GM23248 (cell line): Measurements from ENCODE around the gene MAML2.

ENCODE experiments used
- EZH2 ChIP-seq: fragments of 200-600 bp; sonication (generic); IDR thresholded peaks from 2 replicates; pipeline ENCODE4 v1.6.1; 2018; ENCODE audit warnings: antibody characterized with exemption, mild to moderate bottlenecking; ENCODE audit not compliant: insufficient read depth, poor library complexity, severe bottlenecking
- EZH2phosphoT487 ChIP-seq: fragments of 200-600 bp; sonication (generic); IDR thresholded peaks from 2 replicates; pipeline ENCODE4 v1.6.1; 2018; ENCODE audit warnings: antibody characterized with exemption, moderate library complexity, mild to moderate bottlenecking, low read depth; ENCODE audit not compliant: insufficient read depth

DNA sequence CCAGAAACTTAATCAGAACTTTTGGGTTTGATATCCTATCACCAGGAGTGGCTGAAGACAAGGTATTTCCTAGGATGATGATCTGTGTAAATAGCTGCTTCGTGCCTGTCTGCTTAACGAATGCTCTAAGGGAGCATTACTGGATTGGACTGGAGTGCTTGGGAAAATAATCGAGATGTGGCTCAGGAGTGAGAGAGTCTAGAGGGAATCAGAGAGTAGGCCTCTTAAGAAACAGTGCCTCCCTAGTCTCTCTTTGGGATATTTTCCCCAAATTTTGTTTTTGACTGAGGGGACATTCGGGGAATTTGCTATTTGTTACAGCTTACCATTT is 2.5 kb downstream of the MAML2 start:
- TF ChIP-seq EZH2phosphoT487 (no peak), EZH2 (no peak)
